GM10248 (cell line): Measurements from ENCODE around the gene OST4.

Source experiments
- CTCF ChIA-PET: fragments of 300-600 bp; sonication (Branson Sonifier 250); formaldehyde crosslinking; extraction: SDS; loops from one replicate; lab custom pipeline; 2021; ENCODE audit warnings: antibody characterized with exemption; lab: Yijun Ruan, JAX
- POLR2A ChIA-PET: fragments of 350-650 bp; sonication (Branson Sonifier 250); formaldehyde crosslinking; extraction: SDS; loops from one replicate; lab custom pipeline; 2020; ENCODE audit warnings: antibody characterized with exemption; lab: Yijun Ruan, JAX
- DNase-seq: peaks from one replicate; pipeline ENCODE4 v3.0.0; 2012; ENCODE audit errors: extremely low spot score
- TF ChIP-seq, protein P1 (sequence below): IDR thresholded peaks from 2 replicates; pipeline ENCODE4 v1.5.1; 2012; ENCODE audit warnings: mild to moderate bottlenecking, low read depth; ENCODE audit errors: extremely low read depth, missing control alignments, control extremely low read depth

The OST4 gene

DNA sequence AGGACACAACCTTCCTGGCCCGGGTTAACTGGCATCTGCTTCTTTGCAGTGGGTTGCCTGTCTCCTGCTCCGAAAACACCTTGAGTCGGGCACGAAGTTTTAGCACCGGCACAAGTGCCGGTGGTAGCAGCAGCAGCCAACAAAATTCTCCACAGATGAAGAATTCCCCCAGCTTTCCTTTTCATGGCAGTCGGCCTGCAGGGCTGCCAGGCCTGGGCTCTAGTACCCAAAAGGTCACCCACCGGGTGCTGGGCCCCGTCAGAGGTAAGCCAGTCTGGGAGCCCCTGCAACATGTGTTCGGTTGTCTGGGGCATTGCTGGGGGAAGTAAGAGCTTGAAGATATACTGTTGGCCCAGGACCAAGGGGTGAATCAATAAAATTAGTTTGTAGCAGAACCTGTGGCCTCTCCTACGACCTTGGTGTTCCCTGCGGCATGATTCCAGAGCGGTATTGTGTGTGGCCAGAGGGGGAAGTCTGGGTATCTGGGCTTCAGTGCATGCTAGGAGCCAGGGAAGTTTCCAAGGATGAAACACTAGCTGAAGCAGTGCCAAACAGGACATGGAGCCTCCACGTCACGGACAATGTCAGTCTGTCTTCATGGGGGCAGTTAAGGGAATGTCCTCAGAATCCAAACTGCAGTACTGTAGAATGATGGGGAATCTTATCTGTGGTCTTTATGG lies 12.2 kb downstream of the OST4 start:
- ChIA-PET POLR2A (interaction anchor here (0.9 to 2.7 kb wide), 3 partner anchors 9 to 27 kb away, joined by 3 to 12 read pairs (median 7); partner anchors contain the start of genes KHK and OST4), CTCF (interaction anchor here (1.1 to 1.5 kb wide), 4 partner anchors 8 to 98 kb away, joined by 3 to 5 read pairs (median 4); no protein-coding TSS in a partner anchor)
- no peak for DNase-seq
- TF ChIP-seq, protein P1, sequence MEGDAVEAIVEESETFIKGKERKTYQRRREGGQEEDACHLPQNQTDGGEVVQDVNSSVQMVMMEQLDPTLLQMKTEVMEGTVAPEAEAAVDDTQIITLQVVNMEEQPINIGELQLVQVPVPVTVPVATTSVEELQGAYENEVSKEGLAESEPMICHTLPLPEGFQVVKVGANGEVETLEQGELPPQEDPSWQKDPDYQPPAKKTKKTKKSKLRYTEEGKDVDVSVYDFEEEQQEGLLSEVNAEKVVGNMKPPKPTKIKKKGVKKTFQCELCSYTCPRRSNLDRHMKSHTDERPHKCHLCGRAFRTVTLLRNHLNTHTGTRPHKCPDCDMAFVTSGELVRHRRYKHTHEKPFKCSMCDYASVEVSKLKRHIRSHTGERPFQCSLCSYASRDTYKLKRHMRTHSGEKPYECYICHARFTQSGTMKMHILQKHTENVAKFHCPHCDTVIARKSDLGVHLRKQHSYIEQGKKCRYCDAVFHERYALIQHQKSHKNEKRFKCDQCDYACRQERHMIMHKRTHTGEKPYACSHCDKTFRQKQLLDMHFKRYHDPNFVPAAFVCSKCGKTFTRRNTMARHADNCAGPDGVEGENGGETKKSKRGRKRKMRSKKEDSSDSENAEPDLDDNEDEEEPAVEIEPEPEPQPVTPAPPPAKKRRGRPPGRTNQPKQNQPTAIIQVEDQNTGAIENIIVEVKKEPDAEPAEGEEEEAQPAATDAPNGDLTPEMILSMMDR, result no peak

DNA sequence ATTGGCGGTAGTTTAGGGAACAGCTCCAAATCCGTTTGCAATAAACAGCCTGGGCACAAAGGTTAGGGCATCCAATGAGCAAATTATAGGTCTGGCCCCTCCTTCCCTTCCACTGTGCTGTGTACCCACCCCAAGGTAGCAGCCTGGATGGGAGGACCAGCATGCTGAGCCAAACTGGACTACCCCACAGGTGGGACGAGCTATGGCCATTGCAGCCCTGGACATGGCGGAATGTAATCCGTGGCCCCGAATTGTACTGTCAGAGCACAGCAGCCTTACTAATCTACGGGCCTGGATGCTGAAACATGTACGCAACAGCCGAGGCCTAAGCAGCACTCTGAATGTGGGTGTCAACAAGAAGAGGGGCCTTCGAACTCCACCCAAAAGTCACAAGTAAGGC lies 13.2 kb downstream of the OST4 start:
- TF ChIP-seq, protein P1, result no peak
- no peak for DNase-seq
- CTCF ChIA-PET, result interaction anchor here (1.5 kb wide), 1 partner anchor 9 kb away, joined by 3 read pairs; no protein-coding TSS in a partner anchor
- POLR2A ChIA-PET, result interaction anchor here (0.9 to 2.7 kb wide), 3 partner anchors 8 to 28 kb away, joined by 3 to 12 read pairs (median 7); partner anchors contain the start of genes KHK and OST4

DNA sequence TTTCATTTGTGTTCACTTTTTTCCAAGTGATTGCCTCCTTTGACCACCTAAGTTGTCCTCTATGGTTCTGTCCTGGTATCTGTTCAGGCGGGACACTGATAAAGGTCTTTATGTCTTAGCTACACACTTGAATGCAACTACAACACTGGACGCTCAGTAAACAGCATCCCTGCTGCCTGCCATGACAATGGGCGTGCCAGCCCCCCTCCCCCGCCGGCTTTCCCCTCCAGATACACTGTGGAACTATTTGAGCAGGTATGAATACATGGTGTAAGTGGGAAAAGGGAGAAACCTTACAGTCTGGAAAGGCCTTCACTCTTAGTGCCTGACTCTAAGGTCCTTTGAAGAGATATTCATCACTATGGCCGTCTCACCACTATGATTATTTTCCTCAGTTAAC lies 14.3 kb downstream of the OST4 start:
- POLR2A ChIA-PET, result interaction anchor here (1.7 kb wide), 1 partner anchor 10 kb away, joined by 4 read pairs; no protein-coding TSS in a partner anchor
- CTCF ChIA-PET, result interaction anchor here (1.5 to 3.1 kb wide), 5 partner anchors 8 to 17 kb away, joined by 3 to 16 read pairs (median 7); partner anchors contain the start of gene OST4
- TF ChIP-seq, protein P1, result no peak
- DNase-seq, result no peak

DNA sequence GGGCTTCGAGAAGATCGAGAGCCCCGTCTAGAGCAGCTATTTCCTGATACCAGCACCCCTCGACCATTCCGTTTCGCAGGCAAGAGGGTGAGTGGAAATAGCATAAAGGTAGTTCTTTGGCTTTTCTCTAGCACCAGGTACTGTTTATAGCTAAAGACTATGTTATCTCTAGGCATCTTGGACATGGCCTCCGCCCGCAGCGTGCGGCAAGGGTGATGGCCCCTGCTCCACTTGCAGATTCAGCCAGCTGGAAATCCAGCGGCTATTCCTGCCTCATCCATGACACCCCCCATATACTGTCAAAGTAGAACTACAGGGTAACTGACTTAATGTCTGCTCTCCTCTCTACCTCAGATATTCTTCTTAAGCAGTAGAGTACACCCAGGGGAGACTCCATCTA lies 16.7 kb downstream of the OST4 start:
- DNase-seq, result no peak
- TF ChIP-seq, protein P1, result no peak
- CTCF ChIA-PET, result interaction anchor here (0.7 to 3.1 kb wide), 10 partner anchors 10 to 93 kb away, joined by 3 to 16 read pairs (median 4); partner anchors contain the start of gene OST4
- POLR2A ChIA-PET, result no interaction called here

DNA sequence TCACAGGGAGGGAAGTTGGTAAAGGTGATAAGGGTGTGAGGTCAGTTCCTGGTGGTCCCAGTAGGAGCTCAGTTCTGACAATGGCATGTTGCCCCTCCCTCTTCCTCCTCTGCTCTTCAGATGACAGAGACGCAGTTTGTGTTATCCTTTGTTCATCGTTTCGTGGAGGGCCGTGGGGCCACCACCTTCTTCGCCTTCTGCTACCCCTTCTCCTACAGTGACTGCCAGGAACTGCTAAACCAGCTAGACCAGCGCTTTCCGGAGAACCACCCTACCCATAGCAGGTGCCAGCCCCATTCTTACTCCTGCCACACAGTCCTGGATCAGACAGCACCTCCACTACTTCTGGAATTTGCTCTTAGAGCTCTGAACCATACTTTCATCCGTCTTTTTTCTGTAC lies 17.7 kb downstream of the OST4 start:
- POLR2A ChIA-PET, result no interaction called here
- DNase-seq, result no peak
- TF ChIP-seq, protein P1, result no peak
- CTCF ChIA-PET, result interaction anchor here (1.0 to 2.0 kb wide), 7 partner anchors 11 to 208 kb away, joined by 3 to 6 read pairs (median 3); partner anchors contain the start of gene KHK

DNA sequence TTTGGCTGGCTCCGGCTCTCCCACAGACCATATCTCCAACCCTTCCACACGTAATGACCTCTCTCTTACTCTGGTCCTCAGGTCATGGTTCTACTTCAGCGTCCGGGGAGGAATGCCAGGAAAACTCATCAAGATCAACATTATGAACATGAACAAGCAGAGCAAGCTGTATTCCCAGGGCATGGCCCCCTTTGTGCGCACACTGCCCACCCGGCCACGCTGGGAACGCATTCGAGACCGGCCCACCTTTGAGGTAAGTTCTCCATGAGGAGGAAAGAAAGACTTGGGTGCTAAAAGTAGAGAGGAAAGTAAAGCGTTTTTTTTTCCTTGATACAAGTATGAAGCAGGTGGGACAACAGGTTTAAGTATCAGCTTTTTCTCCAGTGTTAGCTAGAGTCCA lies 18.1 kb downstream of the OST4 start:
- CTCF ChIA-PET, result interaction anchor here (1.0 to 8.7 kb wide), 9 partner anchors 10 to 207 kb away, joined by 3 to 66 read pairs (median 4); partner anchors contain the start of genes KHK, OST4 and TMEM214
- DNase-seq, result no peak
- POLR2A ChIA-PET, result no interaction called here
- TF ChIP-seq, protein P1, result no peak
